GM21717 (cell line): ENCODE measurements around the gene RAD51AP2.

ENCODE experiments used
- ATAC-seq: cut with Tn5 transposase; IDR thresholded peaks from one replicate; pipeline ENCODE4 v1.9.1; 2021; ENCODE audit warnings: mild to moderate bottlenecking, moderate library complexity; ENCODE audit not compliant: unreplicated experiment

The RAD51AP2 gene

DNA sequence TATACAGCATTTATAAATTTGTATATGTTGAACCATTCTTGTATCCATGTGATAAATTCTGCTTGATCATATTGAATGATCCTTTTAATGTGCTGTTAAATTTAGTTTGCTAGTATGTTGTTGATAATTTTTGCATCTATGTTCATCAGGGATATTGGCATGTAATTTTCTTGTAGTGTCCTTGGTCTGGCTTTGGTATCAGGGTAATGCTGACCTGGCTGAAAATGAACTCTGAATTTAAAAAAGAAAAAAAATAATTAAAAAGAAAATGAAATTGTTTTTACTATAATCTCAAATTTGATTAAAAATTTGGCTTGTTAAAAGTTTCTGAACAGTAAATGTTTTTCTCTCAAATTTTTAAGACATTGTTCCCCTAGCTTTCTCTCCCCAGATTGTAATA lies 46.3 kb downstream of the RAD51AP2 start:
- ATAC-seq, result no peak

DNA sequence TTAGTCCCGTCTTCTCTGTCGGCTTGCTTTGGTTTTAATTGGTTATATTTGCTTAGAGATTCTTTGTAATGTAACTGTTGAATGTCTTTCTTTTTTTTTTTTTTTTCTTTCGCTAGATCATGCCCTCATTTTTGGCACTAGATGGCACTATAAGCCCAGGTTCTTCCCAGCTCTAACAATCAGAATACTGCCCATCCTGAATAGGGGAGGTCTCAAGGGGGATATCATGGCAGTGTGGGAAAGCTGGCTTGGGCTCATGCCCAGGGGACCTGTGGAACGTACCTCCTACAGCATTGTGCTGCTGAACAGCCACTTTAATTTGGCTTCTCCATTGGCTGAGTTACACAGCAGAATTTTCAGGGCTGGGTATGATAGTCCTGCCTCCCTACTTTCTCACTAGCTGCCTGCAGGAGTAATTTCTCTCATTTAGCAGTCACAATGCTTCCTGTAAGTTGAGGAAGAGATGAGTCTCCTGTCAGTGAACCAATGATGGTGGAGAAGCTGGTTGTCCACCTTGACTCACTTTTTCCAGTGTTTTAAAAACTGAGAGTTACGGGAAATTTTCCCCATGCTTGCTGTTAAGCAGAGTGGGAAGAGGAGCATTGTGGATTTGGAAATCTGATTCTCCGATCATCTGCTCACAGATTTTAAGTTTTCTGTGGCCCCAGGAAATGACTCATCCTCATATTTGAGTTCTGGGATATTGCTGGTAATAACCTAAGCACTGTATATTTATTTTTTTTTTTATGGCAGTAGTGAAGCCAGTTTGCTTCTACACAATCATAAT lies 47.2 kb downstream of the RAD51AP2 start:
- no peak for ATAC-seq

GRCh38 chr2:17461087-17461475 lies 57.2 kb downstream of the RAD51AP2 start:
- no peak for ATAC-seq
